Activated T-helper 1 cell treated with anti-CD3 and anti-CD28 coated beads, Interleukin-12 subunit alpha, Interleukin-12 subunit beta, Interleukin-2, Interleukin-4 antibody, amounts not matched to agents 30 ng/mL and 10 ng/mL and 1 ng/mL, durations not matched to agents 14 hours and 24 hours and 36 hours (primary cell): ENCODE measurements around the gene NGFR. TPM values are rescaled to one million over a fixed set of nuclear protein-coding genes. Genes with fewer than 3 reads are reported as not detected.

Experiments used
- DNase-seq: peaks from one replicate; pipeline ENCODE4 v3.0.0; 2021; ENCODE audit warnings: low spot score
- H3K27ac Mint-ChIP-seq: one replicate; pipeline ENCODE4 v1.8.0; 2021; ENCODE audit warnings: mild to moderate bottlenecking, mixed read lengths
- H3K27me3 Mint-ChIP-seq: one replicate; pipeline ENCODE4 v1.8.0; 2022; ENCODE audit warnings: mild to moderate bottlenecking, moderate library complexity, mixed read lengths; ENCODE audit not compliant: insufficient read depth
- H3K36me3 Mint-ChIP-seq: one replicate; pipeline ENCODE4 v1.8.0; 2021; ENCODE audit warnings: low read depth, mixed read lengths
- H3K4me1 Mint-ChIP-seq: one replicate; pipeline ENCODE4 v1.8.0; 2021; ENCODE audit warnings: low read depth, mixed read lengths
- H3K4me3 Mint-ChIP-seq: one replicate; pipeline ENCODE4 v1.8.0; 2021; ENCODE audit warnings: mild to moderate bottlenecking, moderate library complexity, mixed read lengths
- H3K9me3 Mint-ChIP-seq: one replicate; pipeline ENCODE4 v1.8.0; 2021; ENCODE audit warnings: mixed read lengths
- intact Hi-C: fragments of 100-400 bp; cut with micrococcal nuclease; formaldehyde crosslinking; loops from one replicate; pipeline ENCODE4 v1.15.1; 2024
- total RNA-seq: library from RNA; stranded (reverse); gene quantifications from 2 replicates; pipeline ENCODE4 v1.2.3, GENCODE V29; 2022

Gene NGFR
- total RNA-seq, 1 donor from 2014 or later: 0.13 TPM

- Mint-ChIP-seq H3K36me3 (no peaks in the 10 kb centered on the region), H3K27me3 (peaks cover 17% of the 10 kb centered on the region), H3K4me1 (no peaks in the 10 kb centered on the region), H3K4me3 (no peak overlapping the region), H3K27ac (no peak overlapping the region), H3K9me3 (no peaks in the 10 kb centered on the region)
- no peak for DNase-seq
- intact Hi-C loops: no loop called here
Measured at GRCh38 chr17:49508061-49508865, 13.2 kb downstream of the NGFR start.

GRCh38 chr17:49508866-49509587 lies 13.9 kb downstream of the NGFR start:
- H3K27me3 Mint-ChIP-seq: peaks cover 16% of the 10 kb centered on the region
- no peak overlapping the region for H3K4me3 Mint-ChIP-seq
- intact Hi-C loops: no loop called here
- no peak overlapping the region for H3K27ac Mint-ChIP-seq
- DNase-seq: no peak
- H3K4me1 Mint-ChIP-seq: no peaks in the 10 kb centered on the region
- no peaks in the 10 kb centered on the region for H3K9me3 Mint-ChIP-seq
- H3K36me3 Mint-ChIP-seq: no peaks in the 10 kb centered on the region

- H3K27me3 Mint-ChIP-seq: peaks cover 16% of the 10 kb centered on the region
- no peaks in the 10 kb centered on the region for H3K9me3 Mint-ChIP-seq
- intact Hi-C loops: no loop called here
- no peaks in the 10 kb centered on the region for H3K36me3 Mint-ChIP-seq
- DNase-seq: no peak
- H3K27ac Mint-ChIP-seq: no peak overlapping the region
- H3K4me3 Mint-ChIP-seq: no peak overlapping the region
- no peaks in the 10 kb centered on the region for H3K4me1 Mint-ChIP-seq
Measured at GRCh38 chr17:49509588-49509917, 14.5 kb downstream of the NGFR start.

- intact Hi-C loops: no loop called here
- Mint-ChIP-seq H3K27me3 (peaks cover 10% of the 10 kb centered on the region), H3K27ac (no peak overlapping the region), H3K4me1 (no peaks in the 10 kb centered on the region), H3K4me3 (no peak overlapping the region), H3K9me3 (no peaks in the 10 kb centered on the region), H3K36me3 (no peaks in the 10 kb centered on the region)
- DNase-seq: no peak
Measured at GRCh38 chr17:49510059-49510719, 15.1 kb downstream of the NGFR start.

DNA sequence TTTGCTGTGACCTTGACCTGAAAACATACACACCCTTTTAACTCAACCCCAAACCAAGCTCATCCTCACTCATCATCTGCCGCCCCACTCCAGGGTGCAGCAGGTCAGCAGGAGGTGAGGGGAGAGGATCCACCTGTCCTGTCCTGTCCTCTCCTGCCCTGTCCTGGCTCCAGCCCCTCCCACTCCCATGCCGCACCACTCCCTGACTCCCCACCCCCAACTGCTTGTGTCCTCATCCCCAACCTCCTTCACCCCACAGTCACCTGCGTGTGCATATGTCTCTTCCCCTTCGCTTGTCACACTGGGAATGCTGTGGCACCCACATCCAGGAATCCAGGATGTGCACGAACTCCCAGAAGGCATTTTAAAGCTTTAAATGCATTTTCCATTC lies 15.6 kb downstream of the NGFR start:
- Mint-ChIP-seq H3K9me3 (no peaks in the 10 kb centered on the region), H3K27me3 (peaks cover 8% of the 10 kb centered on the region), H3K36me3 (no peaks in the 10 kb centered on the region), H3K4me1 (no peaks in the 10 kb centered on the region), H3K27ac (no peak overlapping the region), H3K4me3 (no peak overlapping the region)
- intact Hi-C loops: no loop called here
- no peak for DNase-seq

DNA sequence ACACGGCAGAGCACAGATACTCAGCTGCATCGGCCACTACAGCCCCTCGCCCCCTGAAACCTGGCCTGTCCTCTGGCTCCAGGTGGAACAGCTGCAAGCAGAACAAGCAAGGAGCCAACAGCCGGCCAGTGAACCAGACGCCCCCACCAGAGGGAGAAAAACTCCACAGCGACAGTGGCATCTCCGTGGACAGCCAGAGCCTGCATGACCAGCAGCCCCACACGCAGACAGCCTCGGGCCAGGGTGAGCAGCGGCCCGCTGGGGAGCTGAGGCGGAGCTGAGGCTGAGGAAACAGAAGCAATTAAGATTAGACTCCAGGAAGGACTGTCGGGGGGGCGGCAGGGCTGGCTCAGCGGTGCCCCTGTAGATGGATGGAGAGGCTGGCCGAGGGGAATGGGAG lies 16.7 kb downstream of the NGFR start:
- Mint-ChIP-seq H3K4me1 (no peaks in the 10 kb centered on the region), H3K4me3 (no peak overlapping the region), H3K27ac (no peak overlapping the region), H3K27me3 (peaks cover 8% of the 10 kb centered on the region), H3K36me3 (no peaks in the 10 kb centered on the region), H3K9me3 (no peaks in the 10 kb centered on the region)
- no peak for DNase-seq
- intact Hi-C loops: no loop called here

DNA sequence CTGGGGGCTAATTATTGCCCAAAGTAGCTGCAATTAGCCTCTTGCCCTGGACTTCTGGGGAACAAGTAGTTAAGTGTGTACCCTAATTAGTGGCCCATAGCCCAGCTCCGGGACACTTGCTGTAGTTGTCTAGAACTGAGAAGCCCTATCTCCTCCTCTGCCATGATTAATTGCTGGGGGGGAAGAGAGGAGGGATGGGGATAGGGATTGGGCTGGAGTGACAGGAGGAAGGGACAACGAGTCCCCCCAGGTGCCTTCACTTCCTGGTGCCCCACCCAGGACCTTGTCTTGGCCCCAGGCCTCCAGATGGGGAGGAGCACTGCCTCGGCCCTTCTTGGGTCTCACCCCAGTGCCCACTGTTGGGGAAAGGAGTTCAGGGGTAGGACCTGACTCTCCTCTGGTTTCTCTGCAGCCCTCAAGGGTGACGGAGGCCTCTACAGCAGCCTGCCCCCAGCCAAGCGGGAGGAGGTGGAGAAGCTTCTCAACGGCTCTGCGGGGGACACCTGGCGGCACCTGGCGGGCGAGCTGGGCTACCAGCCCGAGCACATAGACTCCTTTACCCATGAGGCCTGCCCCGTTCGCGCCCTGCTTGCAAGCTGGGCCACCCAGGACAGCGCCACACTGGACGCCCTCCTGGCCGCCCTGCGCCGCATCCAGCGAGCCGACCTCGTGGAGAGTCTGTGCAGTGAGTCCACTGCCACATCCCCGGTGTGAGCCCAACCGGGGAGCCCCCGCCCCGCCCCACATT lies 17.4 kb downstream of the NGFR start:
- H3K36me3 Mint-ChIP-seq: no peaks in the 10 kb centered on the region
- H3K27me3 Mint-ChIP-seq: peaks cover 8% of the 10 kb centered on the region
- no peak overlapping the region for H3K27ac Mint-ChIP-seq
- H3K4me1 Mint-ChIP-seq: no peaks in the 10 kb centered on the region
- H3K4me3 Mint-ChIP-seq: no peak overlapping the region
- DNase-seq: no peak
- H3K9me3 Mint-ChIP-seq: no peaks in the 10 kb centered on the region
- intact Hi-C loops: no loop called here

- no peak for DNase-seq
- Mint-ChIP-seq H3K27ac (no peak overlapping the region), H3K27me3 (peaks cover 8% of the 10 kb centered on the region), H3K4me3 (no peak overlapping the region), H3K4me1 (no peaks in the 10 kb centered on the region), H3K9me3 (no peaks in the 10 kb centered on the region), H3K36me3 (no peaks in the 10 kb centered on the region)
- intact Hi-C loops: no loop called here
Measured at GRCh38 chr17:49513044-49513395, 17.9 kb downstream of the NGFR start.

DNA sequence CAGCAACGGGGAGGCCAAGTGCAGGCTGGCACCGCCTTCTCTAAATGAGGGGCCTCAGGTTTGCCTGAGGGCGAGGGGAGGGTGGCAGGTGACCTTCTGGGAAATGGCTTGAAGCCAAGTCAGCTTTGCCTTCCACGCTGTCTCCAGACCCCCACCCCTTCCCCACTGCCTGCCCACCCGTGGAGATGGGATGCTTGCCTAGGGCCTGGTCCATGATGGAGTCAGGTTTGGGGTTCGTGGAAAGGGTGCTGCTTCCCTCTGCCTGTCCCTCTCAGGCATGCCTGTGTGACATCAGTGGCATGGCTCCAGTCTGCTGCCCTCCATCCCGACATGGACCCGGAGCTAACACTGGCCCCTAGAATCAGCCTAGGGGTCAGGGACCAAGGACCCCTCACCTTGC lies 18.5 kb downstream of the NGFR start:
- intact Hi-C loops: no loop called here
- Mint-ChIP-seq H3K36me3 (no peaks in the 10 kb centered on the region), H3K4me3 (no peak overlapping the region), H3K9me3 (no peaks in the 10 kb centered on the region), H3K27ac (no peak overlapping the region), H3K27me3 (peaks cover 8% of the 10 kb centered on the region), H3K4me1 (no peaks in the 10 kb centered on the region)
- DNase-seq: no peak

GRCh38 chr17:49514071-49514721 lies 19.1 kb downstream of the NGFR start:
- intact Hi-C loops: no loop called here
- Mint-ChIP-seq H3K36me3 (no peaks in the 10 kb centered on the region), H3K27ac (no peak overlapping the region), H3K27me3 (peaks cover 5% of the 10 kb centered on the region), H3K4me1 (no peaks in the 10 kb centered on the region), H3K4me3 (no peak overlapping the region), H3K9me3 (no peaks in the 10 kb centered on the region)
- no peak for DNase-seq

GRCh38 chr17:49515196-49515770 lies 20.2 kb downstream of the NGFR start:
- no peaks in the 10 kb centered on the region for H3K4me1 Mint-ChIP-seq
- H3K36me3 Mint-ChIP-seq: no peaks in the 10 kb centered on the region
- intact Hi-C loops: no loop called here
- peaks cover 8% of the 10 kb centered on the region for H3K27me3 Mint-ChIP-seq
- H3K9me3 Mint-ChIP-seq: no peaks in the 10 kb centered on the region
- no peak overlapping the region for H3K27ac Mint-ChIP-seq
- no peak for DNase-seq
- H3K4me3 Mint-ChIP-seq: no peak overlapping the region

GRCh38 chr17:49516180-49516579 lies 21.1 kb downstream of the NGFR start:
- H3K27ac Mint-ChIP-seq: no peak overlapping the region
- H3K9me3 Mint-ChIP-seq: no peaks in the 10 kb centered on the region
- no peak for DNase-seq
- no peak overlapping the region for H3K4me3 Mint-ChIP-seq
- no peaks in the 10 kb centered on the region for H3K36me3 Mint-ChIP-seq
- H3K4me1 Mint-ChIP-seq: no peaks in the 10 kb centered on the region
- H3K27me3 Mint-ChIP-seq: peaks cover 6% of the 10 kb centered on the region
- intact Hi-C loops: no loop called here
